NCI-H1436 treated with DMSO at 0.1 percent for 48 hours (cell line): ENCODE measurements around the gene SRPK2.
"Not testable (repeated sequence)": the region's sequence is repeated elsewhere in the genome, so short reads cannot be mapped to it uniquely, and the experiment has no call there.

Source experiments
- DNase-seq: peaks from one replicate; lab custom pipeline; 2025; lab: John Stamatoyannopoulos, UW

SRPK2 gene

GRCh38 chr7:105224884-105225651 lies 163.7 kb downstream of the SRPK2 start:
- no peak for DNase-seq

GRCh38 chr7:105222953-105223352 lies 165.8 kb downstream of the SRPK2 start:
- no peak for DNase-seq

GRCh38 chr7:105219771-105220160 lies 169.0 kb downstream of the SRPK2 start:
- DNase-seq, result no peak

GRCh38 chr7:105218939-105219770 lies 169.6 kb downstream of the SRPK2 start:
- no peak for DNase-seq

- DNase-seq, result no peak
Observed at GRCh38 chr7:105218215-105218614, 170.5 kb downstream of the SRPK2 start.

- DNase-seq, result no peak
Observed at GRCh38 chr7:105216786-105217185, 171.9 kb downstream of the SRPK2 start.

- DNase-seq, result no peak
Observed at GRCh38 chr7:105215821-105216220, 172.9 kb downstream of the SRPK2 start.

- DNase-seq, result no peak
Observed at GRCh38 chr7:105215182-105215581, 173.5 kb downstream of the SRPK2 start.

GRCh38 chr7:105213611-105214010 lies 175.1 kb downstream of the SRPK2 start:
- DNase-seq, result no peak

- DNase-seq, result no peak
Observed at GRCh38 chr7:105212212-105212611, 176.5 kb downstream of the SRPK2 start.

- DNase-seq, result no peak
Observed at GRCh38 chr7:105210721-105211205, 178.0 kb downstream of the SRPK2 start.

- DNase-seq, result no peak
Observed at GRCh38 chr7:105209870-105210269, 178.9 kb downstream of the SRPK2 start.

- DNase-seq, result no peak
Observed at GRCh38 chr7:105209433-105209832, 179.3 kb downstream of the SRPK2 start.

GRCh38 chr7:105206985-105207384 lies 181.7 kb downstream of the SRPK2 start:
- DNase-seq, result no peak

GRCh38 chr7:105205592-105206237 lies 183.0 kb downstream of the SRPK2 start:
- DNase-seq, result no peak

- no peak for DNase-seq
Observed at GRCh38 chr7:105204953-105205352, 183.8 kb downstream of the SRPK2 start.

GRCh38 chr7:105204520-105204919 lies 184.2 kb downstream of the SRPK2 start:
- no peak for DNase-seq

- DNase-seq, result no peak
Observed at GRCh38 chr7:105202616-105203015, 186.1 kb downstream of the SRPK2 start.

GRCh38 chr7:105199386-105199785 lies 189.3 kb downstream of the SRPK2 start:
- DNase-seq, result no peak

GRCh38 chr7:105198223-105198622 lies 190.5 kb downstream of the SRPK2 start:
- no peak for DNase-seq

- no peak for DNase-seq
Observed at GRCh38 chr7:105196473-105196872, 192.2 kb downstream of the SRPK2 start.

- no peak for DNase-seq
Observed at GRCh38 chr7:105195891-105196290, 192.8 kb downstream of the SRPK2 start.

- not testable (repeated sequence) for DNase-seq
Observed at GRCh38 chr7:105194959-105195358, 193.8 kb downstream of the SRPK2 start.
